Vagina (tissue), 2 donors: ENCODE measurements around the gene CYB5A.

Source experiments
- POLR2A ChIP-seq, 2 donors: fragments of 450-650 bp; IDR thresholded peaks; one replicate each; pipeline ENCODE4 v1.6.1; 2017; ENCODE audit warnings: antibody characterized with exemption in 2 of 2, mild to moderate bottlenecking in 2 of 2, moderate library complexity in 2 of 2
- TF ChIP-seq, protein P1 (sequence below), 3 experiments: fragments of 450-650 bp in 2 of 3; fragments of 200-600 bp in 1 of 3; sonication (generic) in 1 of 3; IDR thresholded peaks; one replicate each; pipeline ENCODE4 v1.5.1; 2017 to 2019; ENCODE audit warnings: antibody characterized with exemption in 3 of 3, mild to moderate bottlenecking in 2 of 3, moderate library complexity in 2 of 3

DNA sequence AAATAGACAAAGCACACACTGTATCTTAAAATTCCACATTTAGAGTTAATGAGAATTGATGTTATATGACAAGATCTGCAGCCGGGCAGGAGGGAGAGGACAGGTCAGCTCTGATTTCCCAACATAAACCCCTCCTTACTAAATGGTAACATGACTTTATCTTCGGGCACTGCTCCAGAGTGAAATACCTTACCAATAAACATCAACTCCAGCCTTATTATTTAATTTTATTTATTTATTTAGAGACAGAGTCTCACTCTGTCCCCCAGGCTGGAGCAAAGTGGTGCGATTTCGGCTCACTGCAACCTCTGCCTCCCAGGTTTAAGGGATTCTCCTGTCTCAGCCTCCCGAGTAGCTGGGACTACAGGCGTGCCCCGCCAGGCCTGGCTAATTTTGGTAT is 1.7 kb downstream of the CYB5A start:
- TF ChIP-seq, protein P1, sequence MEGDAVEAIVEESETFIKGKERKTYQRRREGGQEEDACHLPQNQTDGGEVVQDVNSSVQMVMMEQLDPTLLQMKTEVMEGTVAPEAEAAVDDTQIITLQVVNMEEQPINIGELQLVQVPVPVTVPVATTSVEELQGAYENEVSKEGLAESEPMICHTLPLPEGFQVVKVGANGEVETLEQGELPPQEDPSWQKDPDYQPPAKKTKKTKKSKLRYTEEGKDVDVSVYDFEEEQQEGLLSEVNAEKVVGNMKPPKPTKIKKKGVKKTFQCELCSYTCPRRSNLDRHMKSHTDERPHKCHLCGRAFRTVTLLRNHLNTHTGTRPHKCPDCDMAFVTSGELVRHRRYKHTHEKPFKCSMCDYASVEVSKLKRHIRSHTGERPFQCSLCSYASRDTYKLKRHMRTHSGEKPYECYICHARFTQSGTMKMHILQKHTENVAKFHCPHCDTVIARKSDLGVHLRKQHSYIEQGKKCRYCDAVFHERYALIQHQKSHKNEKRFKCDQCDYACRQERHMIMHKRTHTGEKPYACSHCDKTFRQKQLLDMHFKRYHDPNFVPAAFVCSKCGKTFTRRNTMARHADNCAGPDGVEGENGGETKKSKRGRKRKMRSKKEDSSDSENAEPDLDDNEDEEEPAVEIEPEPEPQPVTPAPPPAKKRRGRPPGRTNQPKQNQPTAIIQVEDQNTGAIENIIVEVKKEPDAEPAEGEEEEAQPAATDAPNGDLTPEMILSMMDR (IDR thresholded peaks at IDR 0.05): no peak
- no peak for TF ChIP-seq POLR2A (IDR thresholded peaks at IDR 0.05)
